ENCODE measurements around the gene IKZF2.
"Not testable (repeated sequence)": the region's sequence is repeated elsewhere in the genome, so short reads cannot be mapped to it uniquely, and the experiment has no call there.

Gene IKZF2

GRCh38 chr2:213042262-213042661 lies 109.2 kb downstream of the IKZF2 start:
- DNase-seq (ENCODE audit: low read depth) = no peak

DNA sequence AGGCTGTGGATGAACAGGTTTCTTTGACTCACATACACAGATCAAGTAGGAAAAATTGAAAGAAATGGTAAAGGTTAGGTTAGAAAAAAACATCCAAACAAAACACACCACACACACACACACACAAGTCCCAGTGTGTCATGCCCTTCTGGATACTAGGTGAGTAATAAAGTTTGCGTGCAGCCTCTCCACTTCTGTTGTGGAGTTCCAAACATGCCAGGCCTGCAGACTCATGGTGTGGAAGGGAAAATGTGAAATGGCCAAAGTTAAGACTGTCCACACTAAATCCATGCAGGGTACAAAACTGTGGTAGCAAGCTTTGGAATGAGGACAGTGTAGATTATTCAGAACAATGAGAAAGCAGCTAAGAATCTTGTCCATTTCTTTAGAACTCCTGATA lies 114.6 kb downstream of the IKZF2 start:
- no peak for DNase-seq (ENCODE audit: low read depth)

GRCh38 chr2:213034585-213034984 lies 116.8 kb downstream of the IKZF2 start:
- DNase-seq (ENCODE audit: low read depth) = no peak

DNA sequence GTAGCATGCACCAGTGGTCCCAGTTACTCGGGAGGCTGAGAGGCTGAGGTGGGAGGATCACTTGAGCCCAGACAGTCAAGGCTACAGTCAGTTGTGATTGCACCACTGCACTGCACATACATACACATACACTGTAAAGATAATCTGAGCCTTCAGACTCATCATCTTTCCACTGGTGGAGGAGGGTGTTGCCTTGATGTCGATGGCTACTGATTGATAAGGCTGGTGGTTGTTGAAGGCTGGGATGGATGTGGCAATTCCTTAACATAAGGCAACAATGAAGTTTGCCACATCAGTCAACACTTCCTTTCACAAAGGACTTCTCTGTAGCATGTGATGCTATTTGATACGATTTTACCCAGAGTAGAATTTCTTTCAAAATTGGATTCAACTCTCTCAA lies 118.8 kb downstream of the IKZF2 start:
- no peak for DNase-seq (ENCODE audit: low read depth)

- no peak for DNase-seq (ENCODE audit: low read depth)
Observed at GRCh38 chr2:213022987-213023386, 128.4 kb downstream of the IKZF2 start.

- DNase-seq (ENCODE audit: low read depth) = peak; percentile 8
Observed at GRCh38 chr2:213021971-213022899, 129.2 kb downstream of the IKZF2 start.

DNA sequence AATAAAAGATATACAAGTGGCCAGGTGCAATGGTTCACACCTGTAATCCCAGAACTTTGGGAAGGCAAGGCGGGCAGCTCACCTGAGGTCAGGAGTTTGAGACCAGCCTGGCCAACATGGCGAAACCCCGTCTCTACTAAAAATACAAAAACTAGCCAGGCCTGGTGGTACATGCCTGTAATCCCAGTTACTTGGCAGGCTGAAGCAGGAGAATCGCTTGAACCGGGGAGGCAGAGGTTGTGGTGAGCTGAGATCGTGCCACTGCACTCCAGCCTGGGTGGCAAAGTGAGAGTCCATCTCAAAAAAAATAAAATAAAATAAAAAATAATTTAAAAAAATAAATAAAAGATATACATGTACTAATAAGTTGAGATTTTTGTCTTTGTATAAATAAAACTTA lies 130.5 kb downstream of the IKZF2 start:
- DNase-seq (ENCODE audit: low read depth) = not testable (repeated sequence)

- DNase-seq (ENCODE audit: low read depth) = no peak
Observed at GRCh38 chr2:213020268-213020667, 131.1 kb downstream of the IKZF2 start.

DNA sequence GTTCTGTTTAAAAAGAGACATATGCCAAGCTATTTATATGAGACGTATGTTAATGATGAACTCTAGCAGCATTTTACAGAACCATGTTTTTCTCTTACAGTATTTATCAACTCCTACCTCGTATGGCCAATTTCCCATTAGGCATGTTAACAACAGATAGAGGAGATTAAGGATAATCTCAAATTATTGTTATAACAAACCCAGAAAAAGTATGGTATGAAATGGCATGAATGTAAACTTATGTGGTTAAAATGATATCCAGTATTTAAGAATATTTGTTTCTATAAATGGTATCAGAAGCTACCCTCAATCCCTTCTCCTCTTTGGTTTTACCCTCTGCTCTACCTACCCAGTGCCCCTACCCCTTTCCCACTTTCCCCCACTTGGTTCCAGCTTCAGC lies 132.0 kb downstream of the IKZF2 start:
- DNase-seq (ENCODE audit: low read depth) = no peak

DNA sequence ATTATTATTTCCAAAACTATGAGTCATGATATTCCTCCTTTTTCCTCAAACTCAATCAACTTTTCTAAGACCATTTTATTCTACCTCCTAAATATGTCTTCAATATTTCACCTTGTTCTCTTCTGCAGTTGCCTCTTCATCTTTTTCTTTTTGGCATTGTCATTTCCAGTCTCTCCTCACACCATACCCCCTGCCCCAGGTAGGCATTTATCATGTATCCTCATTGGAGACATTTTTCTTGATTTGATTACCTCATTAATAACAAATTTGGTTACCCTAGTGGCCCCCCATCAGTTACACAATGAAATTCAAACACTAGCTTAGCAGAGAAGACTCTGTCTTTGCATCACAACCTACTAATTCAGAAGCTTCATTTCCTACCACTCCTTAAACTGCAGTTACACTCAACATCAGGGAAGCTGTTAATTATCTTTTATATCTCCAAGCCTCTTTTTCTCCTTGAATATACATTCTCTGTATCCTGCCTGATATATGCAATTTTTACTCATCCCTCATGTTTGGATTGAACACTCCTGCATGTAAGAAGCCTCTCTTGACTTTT lies 133.0 kb downstream of the IKZF2 start:
- no peak for DNase-seq (ENCODE audit: low read depth)

DNA sequence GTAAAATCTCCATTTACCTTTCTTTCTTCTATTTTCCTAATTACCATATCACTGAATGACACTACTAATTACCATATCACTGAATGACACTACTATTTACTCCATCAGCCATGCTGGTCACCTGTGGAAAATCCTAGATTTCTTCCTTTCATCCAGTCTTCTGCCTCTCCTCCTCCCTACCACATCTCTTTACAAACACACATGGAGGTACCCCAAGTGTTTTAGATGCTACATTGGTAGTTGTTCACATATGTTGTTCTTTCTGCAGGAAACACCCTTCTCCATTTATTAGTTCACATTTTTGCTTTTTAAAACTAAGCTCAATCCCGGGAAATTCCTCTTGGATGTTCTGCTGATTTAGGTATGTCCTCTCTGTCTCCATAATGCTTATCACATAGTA lies 134.0 kb downstream of the IKZF2 start:
- DNase-seq (ENCODE audit: low read depth) = no peak

DNA sequence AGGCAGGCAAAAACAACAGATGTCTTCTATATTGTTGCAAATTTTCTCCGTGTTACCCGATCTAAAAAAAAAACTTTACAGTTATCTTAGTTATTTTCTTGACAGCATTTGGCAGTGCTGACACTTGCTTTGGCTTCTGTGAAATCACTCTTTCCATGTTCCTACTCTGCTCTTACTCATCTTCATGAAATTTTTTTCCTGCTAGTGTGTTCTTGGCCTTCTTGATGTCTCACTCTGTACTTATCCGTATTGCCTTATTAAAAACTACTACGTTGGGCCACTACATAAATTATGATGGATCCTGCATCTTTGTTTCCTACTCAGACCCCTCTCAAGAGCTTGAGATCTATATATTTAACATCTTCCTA lies 134.4 kb downstream of the IKZF2 start:
- DNase-seq (ENCODE audit: low read depth) = no peak

DNA sequence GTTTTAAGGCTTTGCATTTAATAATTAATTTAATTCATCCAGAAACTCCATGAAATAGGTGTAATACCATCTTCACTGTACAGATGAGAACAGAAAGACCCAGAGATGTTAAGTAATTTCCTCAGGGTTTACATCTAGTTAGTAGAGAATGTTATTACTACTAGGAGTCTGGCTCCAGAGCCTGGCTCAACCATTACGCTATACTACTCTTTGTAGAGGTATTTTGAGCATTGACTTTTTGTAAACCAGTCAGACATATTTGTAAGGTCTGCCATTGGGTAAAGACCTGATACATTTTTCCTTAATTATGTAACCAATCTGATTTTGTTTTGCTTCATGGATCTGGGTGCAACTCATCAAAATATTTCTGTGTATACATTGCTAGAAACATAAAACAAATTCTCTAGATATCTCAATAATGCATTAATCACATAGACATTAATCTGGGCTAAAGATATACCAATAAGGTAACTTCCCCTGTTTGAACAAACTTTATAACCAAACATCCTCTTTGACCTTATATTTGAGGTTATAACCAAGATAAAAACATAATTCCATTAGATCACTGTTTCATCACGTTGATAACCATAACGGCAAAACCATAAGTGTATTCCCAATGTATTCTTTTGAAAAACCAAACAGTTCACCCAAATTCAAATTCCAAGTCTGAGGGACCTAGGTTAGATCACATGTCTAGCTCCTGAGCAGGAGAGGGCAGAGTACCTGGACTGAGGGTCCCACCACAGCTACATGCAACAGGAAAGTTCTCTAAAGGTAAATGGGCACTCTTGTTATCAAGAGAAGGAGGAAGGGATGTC lies 135.0 kb downstream of the IKZF2 start:
- DNase-seq (ENCODE audit: low read depth) = no peak

DNA sequence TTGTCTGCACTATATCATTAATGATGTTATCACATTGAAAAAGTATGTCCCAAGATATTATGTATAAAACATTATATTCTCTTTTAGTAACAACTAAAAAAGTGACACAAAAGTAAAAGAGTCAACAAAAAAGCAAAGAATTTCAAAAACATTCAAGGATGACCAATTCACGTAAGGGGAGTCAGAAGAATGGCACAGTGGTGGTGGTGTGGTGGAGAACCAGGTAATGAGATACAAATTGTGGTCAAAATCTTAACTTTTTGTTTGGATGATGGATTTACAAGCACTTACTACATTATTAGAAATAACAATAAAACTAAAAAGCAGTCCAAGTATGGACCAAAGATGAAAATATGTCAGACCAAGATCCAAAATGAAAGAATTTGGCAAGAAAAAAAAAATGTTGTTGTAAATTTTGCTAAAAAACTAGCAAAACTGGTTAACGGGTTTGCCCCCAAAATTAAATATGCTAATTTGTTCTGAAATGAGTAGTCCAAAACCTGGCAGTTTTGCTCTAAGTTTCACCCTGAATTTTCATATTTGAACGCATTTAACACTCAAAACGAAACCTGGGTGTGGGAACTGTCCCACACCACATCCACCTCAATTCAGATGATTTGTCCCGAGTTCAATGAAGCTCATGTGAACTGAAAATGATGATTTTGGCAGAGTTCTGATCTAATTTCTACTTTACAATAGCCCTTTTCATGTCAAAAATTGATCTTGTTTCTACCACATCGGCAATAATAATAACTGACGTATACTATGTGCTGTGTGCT lies 135.8 kb downstream of the IKZF2 start:
- DNase-seq (ENCODE audit: low read depth) = peak; percentile 25

- no peak for DNase-seq (ENCODE audit: low read depth)
Observed at GRCh38 chr2:213013979-213014378, 137.4 kb downstream of the IKZF2 start.

DNA sequence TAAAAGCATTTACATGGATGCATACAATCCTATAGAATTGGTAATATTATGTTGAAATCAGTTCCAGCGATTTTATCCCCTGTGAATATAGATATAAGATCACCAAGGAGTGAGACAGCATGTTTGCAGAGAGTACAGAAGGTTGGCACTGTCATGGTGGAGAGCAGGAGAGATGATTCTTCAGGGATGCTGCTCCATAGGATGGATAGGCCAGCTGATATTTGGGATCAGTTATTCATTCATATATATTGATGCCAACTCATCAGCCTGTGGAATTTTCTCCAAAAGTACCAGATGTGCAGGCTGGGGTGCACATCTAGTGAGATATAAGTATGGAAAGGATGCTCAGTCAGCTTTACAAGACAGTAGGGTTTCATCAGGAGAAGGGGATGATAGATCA lies 139.9 kb downstream of the IKZF2 start:
- DNase-seq (ENCODE audit: low read depth) = no peak

DNA sequence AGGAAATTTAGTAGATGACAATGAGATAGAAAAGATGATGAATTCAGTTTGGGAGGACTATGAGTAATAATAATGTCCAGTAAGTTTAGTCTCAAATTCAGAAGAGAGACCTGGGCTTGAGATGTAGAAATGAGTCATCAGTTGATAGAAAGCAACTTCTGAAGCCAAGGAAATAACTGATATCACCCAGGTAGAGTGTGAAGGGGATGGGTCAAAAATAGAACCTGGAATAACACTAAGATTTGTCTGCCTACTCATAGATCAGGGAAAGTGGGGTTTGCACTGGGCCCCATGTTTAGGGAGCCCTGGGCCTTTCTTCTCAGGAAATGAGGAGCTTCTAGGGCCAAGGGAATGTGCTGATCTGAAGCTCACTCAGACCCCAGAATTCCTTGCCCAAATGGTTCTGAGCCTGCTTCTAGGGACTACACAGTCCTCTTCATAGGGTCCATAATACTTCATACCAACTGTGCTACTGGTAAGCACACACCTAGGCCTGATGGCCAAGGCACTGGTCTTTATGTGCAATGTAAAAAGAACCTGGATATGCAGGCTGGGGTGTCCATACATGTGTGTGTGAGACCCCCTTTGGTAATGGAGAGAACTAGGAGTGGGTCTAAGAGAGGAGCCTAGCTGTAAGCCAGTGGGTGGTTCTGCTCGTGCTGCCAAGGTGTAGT lies 141.2 kb downstream of the IKZF2 start:
- DNase-seq (ENCODE audit: low read depth) = no peak

GRCh38 chr2:213007290-213007838 lies 144.0 kb downstream of the IKZF2 start:
- DNase-seq (ENCODE audit: low read depth) = no peak

- no peak for DNase-seq (ENCODE audit: low read depth)
Observed at GRCh38 chr2:213004197-213004821, 147.1 kb downstream of the IKZF2 start.

GRCh38 chr2:213002383-213002782 lies 149.0 kb downstream of the IKZF2 start:
- DNase-seq (ENCODE audit: low read depth) = no peak
